Retina (tissue), 1 donor: ENCODE data around the gene GAB1.

Experiments
- DNase-seq: peaks from one replicate; pipeline ENCODE4 v3.0.0-alpha.2; 2016

GAB1 gene

DNA sequence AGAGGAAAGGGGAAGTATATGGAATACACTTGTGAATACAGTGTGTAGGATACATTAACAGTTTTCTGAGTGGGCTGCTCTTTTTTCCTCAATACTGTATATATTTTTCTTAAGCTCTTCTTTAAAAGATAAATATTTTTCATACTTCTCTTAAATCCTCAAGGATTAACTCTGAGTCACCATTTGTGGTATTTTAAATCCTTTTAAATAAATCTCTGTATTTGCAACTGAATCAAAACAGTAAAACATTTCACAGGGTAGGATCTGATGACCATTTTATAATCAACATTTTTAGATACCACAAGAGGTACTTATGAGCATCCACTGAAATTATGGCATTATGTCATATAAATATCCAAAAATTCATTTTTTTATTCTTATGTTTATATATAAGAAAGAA, 87.6 kb downstream of the GAB1 start:
- DNase-seq: no peak

DNA sequence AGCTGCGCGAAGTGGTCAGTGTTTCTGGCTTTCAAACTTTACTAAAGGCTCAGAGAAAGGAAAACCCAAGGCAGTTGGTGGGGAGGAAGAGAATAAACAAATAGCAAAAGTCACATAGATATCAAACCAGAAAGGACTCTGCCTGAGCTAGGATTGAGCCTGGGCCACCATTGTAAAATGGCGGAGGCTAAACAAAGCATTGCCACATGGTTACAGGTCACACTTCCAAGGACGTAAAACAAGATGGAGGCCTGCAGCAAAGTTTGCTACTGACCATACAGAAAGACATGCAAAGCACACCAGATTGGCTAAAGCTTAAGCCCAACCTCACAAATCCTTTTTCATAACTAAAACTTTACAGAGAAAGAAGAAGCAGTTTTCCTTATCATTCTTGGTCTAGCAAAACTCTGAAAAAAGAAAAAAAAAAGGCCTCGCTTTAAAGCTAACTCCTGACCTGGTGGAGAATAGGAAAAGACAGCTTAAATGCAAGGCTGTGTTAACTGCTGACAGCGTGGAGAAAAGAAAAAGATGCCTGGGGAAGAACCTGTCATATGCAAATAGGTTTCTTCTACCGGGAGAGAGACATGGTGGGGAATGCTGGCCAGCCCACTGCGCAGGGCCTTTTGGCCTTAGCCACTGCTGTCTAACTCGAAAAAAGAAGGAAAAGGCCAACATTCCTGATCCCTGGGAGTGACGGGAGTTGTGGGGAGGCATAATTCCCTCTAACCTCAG, 95.0 kb downstream of the GAB1 start:
- DNase-seq: no peak

DNA sequence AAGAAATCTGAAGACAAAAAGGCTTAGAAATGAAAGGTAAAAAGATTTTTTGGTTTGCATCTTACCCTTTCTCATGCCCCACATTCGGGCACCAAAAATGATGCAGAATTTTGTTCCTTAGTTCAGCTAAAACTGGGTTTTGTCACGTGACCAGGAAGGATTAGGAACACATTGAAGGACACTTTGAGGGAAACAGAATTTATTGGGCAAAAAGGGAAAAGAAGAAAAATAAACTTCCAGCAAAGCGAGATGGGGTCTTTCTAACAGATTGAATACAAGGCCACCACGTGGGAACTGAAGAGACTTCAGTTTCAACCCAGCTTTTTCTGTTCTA, 95.5 kb downstream of the GAB1 start:
- DNase-seq: no peak

DNA sequence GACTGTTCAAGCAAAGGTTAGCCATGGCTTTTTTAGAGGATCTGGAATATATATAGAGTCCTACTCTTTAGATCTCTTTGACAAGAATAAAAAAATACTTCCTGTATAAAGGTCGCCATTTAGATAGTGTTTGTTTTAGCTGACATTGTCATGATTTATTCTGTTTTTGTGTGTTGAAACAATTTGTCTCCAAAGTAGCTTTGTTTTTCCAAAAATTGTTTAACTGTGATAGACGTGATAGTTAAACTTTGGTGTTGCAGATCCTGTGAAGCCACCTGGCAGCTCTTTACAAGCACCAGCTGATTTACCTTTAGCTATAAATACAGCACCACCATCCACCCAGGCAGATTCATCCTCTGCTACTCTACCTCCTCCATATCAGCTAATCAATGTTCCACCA, 96.6 kb downstream of the GAB1 start:
- no peak for DNase-seq

DNA sequence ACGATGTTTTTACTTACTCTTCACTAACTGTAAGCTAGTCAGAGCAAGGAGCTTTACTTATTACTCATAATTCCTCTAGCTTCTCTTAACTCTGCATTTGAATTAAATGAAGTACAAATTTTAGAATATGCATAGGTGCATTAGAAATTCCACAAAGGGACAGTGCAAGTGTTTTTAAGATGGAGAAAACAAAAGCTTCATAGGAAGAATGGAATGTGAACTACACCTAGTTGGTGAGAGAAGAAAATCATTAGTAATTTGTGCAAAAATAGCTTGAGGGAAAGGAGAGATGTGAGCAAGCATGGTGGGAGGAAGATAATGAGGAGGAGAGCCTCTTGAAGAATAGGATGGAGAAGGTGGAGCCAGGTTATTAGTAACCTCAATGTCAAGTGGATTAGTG, 99.3 kb downstream of the GAB1 start:
- no peak for DNase-seq

DNA sequence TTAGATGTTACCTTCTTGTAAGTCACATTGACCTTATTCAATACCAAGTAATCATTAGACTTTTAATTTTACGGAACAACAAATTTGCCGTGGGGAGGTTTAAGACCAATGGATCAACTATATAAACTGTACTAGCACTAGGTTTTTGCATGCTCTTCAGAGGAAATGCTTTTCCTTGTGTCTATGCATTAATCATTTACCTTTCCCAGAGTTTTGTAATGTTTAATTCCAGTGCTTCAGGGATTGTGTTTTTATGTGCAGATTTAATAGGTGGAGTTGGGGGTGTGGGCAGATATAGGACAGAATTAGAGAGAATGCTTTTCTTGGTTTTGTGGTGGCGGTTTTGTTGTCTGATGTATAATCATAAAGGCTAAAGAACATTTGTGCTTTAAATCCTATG, 100.8 kb downstream of the GAB1 start:
- no peak for DNase-seq

DNA sequence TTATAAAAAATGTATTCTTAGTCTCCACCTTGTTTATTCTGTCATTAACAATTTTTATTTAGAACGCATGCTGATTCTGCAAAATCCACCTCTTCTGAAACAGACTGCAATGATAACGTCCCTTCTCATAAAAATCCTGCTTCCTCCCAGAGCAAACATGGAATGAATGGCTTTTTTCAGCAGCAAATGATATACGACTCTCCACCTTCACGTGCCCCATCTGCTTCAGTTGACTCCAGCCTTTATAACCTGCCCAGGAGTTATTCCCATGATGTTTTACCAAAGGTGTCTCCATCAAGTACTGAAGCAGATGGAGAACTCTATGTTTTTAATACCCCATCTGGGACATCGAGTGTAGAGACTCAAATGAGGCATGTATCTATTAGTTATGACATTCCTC, 101.3 kb downstream of the GAB1 start:
- no peak for DNase-seq

DNA sequence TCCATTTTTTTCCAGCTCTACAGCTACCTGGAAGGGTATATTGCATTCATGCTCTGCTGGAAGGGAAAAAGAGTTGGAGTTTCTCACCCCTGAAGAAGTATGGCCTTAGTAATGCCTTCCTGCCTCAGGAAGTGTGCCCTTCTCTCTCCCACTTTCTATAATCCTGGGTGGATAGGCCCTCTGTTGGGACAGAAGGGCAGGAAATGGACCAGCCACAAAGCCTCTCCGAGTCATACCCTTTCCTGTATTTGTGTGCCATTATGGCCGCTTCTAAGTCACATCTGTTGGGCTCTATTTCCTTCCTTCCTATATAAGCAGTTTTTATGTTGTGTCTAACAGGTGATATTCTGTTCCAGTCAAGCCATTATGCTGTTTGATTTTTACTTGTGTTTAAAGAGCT, 102.0 kb downstream of the GAB1 start:
- DNase-seq: no peak

DNA sequence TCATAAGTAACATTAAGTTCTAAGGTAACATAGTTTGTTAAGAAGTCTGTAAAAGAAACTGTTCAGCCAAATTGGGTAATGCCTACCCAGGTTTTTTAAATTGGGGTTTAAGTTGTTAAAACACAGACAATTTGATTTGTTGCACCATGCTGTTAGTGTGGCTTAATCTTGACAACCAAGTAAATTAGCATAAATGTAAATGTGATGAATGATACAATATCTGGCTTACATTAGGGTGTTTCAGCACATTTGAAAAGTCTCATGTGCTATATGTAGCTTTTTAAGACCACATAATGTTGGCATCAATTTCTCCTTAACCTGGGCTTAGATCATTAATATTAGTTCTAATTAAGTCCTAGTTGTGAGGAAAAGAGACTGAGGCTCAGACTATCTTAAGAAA, 104.4 kb downstream of the GAB1 start:
- no peak for DNase-seq

DNA sequence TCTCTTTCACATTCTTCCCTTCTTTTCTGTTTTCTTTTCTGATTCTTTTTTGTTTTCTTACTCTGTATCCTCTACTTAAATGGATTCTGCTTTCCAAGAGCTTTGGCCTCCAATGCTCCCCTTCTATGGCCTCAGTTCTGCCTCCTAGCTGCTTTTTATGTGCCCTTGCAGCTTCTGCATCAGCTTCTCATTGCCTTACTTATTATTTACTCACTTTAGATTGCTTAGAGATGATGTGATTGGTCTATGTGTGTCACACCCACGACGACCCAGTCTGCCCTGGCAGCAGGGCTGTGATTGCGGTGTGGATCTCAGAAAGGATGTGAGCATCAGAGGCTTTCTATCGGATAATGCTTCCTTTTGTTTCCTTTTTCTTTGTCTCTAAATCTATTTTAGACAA, 105.0 kb downstream of the GAB1 start:
- no peak for DNase-seq

DNA sequence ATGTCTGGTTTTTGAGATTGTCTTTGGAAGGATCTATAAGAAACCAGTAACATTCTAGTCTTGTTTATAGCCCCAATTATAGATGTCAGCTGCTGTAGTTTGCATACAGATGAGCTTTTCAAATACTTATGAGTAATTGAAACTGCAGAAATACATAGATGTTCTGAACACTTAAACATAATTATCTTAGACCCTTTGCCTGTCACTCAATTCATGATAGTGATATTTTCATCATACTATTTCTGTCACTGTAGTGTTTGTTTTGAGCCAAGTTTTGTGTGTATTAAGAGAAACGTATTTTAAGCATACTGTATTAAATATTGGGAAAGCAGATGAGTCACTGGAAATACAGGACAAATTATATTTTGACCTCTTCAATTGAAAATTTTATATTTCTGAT, 107.1 kb downstream of the GAB1 start:
- no peak for DNase-seq

DNA sequence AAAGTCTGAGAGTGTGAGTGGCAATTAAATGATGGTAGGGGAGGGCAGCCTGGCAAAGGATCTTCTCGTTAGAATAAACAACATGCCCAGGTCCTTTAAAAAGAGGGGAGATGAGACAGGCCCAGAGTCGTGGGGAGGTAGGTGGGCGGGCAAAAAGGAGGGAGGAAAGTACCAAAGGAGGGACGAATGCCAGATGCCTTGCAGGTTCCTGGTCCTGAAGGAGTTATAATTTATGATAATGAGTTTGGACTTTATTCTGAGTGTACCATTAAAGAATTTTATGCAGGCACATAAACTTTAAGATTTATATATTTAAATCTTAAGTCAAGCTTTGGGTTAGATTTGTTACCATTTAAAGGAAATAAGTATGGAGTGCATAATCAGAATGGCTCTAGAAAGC, 114.5 kb downstream of the GAB1 start:
- no peak for DNase-seq

DNA sequence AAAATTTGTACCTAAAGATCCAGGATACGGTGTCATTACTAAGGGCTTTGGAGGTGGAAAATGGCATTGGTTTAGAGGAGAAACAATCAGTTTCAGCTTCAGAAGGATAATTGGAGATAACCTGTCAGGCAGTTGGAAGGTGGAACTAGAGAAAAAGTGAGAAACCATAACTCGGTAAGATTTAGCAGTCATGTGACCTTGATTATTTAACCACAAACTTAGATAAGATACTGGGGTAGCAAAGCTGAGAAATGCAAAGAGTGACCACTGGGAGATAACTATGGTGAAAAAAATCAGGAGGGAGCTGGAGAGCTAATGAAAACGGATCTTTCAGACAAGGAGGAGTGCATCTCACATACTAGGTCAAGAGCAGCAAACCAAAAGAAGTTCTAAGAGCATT, 118.5 kb downstream of the GAB1 start:
- no peak for DNase-seq

DNA sequence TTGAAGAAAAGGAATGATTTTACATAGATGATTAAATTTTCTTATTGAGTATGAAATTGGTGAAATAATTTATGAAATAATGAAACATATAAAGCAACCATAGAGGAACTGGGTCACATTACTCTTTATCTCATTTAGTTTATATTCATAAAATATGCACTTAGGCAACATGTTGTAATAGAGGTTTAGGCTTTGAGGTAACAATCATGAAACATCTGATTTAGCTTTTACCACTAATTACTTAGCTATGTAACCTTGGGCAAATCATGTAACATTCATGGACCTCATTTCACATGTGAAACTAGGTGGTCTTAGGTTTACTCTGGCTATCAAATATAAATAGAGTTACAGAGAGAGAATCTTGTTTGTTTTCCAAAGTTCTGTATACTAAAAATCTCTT, 122.3 kb downstream of the GAB1 start:
- DNase-seq: no peak

DNA sequence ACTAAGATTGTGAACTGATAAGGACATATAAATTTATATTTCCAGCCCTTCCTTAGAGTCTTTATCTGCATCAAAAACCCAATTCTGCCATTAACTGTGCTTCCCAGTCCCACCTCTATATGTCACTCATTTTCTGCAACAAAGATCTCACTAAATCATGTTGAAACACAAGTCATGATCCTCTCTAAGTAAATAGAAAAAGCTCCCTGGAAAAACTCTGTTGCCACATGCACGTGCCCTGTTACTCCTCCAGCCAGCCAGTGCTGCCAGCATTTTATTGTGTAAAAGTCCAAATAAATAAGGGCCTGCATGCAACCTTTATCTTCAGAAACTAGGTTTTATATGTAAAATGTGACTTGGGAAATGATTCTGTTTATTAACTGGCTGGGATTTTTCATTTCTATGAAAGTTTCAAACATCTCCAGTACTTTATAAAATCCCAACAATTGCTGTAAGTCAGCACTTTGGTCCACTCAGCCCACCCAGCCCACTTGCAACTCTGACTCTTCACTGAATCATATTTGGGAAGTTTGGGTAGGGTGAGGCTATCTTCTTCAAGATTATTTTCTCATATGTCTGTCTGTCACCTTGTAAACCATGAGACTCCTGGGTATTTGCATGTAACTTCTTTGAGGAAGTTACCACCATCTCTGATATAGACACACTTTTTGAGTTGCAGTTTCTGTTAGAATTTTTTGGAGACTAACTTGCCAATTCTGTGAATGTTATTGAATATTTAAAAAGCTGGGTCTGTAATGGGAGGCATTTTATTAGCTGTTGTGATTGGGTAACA, 136.9 kb downstream of the GAB1 start:
- no peak for DNase-seq

DNA sequence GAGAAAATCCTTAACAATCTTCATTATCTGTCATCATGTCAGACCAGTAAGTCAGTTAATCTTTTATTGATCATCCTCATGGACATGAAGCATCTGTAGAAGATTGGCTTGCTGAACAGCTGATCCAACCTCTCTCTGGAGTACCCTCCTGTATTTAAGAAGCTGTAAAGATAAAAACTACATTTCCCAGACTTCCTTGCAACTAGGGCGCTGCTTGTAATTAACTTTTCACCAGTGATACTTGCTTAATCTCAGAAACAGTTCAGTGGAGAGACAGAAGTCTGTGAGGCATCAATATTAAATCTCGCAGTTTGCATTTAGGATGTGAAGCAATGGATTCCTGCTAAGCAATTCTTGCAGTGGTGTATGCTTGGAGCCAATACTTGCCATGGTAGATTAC, 140.8 kb downstream of the GAB1 start:
- no peak for DNase-seq

DNA sequence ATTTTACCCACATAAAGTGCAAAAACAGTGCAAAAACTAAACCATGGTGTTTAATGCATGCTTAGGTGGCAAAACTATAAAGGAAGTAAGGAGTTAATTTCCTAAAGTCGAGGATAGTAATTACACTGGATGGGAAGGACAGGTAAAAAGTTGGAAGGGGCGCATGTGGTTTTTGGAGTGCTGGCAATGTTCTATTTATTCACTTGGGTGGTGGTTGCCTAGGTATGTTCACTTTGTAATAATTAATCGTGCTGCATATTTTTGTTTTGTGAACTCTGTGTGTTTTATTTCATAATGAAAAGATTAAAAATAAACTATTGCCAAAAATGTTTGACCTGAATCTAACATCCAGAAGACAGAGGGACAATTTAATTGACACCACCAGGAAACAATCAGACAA, 144.7 kb downstream of the GAB1 start:
- DNase-seq: no peak

DNA sequence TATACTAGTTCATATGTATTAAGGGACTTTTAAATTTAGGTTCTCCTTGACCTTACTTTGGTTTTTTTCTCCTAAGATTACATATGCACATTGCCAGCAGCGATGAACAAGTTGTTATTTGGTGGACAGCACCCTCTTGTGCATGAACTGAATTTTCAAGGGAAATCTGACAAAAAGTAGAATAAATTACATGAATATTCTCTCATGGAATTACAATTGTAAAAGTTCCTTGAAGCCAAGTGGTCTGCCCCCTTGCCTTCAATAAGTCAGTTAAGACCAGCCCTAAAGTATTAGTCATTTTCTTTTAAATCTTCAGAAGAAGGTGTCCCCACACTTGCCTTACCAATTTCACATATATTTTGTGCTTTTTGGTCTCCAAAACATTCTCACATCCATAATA, 146.2 kb downstream of the GAB1 start:
- no peak for DNase-seq

DNA sequence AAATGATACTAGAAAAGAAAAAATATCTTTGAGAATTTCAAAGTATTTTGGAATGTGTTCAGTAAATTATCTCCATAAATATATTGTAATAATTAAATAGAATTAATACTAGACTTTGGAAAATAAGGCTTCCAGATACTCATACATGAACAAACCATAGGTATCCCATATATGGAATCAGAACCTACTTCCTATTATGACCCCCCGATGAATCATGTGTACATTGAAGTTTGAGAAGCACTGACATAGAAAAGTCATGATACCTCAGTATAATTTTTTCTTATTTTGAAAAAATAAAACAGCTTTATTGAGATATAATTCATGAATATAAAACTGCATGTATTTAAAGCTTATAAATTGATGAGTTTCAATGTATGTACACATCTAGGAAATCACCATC, 149.6 kb downstream of the GAB1 start:
- no peak for DNase-seq

DNA sequence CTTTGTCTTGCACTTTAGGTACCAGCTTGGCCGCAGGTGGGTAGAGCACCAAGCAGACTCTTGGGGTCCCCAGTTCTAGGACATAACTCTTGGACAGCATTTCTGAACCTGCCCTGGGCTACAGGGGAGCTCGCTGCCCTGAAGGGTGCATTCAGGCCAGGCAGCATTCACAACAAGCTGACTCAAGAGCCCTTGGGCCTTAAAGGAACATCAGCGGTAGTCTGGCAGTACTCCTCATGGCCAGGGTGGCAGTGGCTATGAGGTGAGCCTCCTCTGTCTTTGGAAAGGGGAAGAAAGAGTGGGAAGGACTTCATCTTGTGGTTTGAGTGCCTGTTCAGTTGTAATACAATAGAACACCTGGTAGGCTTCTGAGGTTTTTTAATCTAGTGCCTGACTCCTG, 152.0 kb downstream of the GAB1 start:
- no peak for DNase-seq

DNA sequence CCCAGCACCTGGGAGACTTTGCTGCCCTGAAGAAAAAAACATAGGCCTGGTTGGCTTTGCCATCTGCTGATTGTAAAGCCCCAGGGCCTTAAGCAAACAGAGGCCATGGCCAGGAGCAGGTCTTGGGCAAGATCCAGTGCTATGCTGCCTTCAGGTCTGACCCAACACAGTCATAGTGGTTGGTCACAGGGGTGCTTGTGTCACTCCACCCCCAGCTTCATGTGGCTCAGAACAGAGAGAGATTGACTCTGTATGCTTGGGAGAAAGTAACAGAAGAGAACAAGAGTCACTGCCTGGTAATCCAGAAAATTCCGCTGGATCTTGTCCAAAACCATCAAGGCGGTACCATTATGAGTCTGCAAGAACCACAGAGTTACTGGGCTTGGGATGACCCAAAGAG, 152.4 kb downstream of the GAB1 start:
- no peak for DNase-seq

DNA sequence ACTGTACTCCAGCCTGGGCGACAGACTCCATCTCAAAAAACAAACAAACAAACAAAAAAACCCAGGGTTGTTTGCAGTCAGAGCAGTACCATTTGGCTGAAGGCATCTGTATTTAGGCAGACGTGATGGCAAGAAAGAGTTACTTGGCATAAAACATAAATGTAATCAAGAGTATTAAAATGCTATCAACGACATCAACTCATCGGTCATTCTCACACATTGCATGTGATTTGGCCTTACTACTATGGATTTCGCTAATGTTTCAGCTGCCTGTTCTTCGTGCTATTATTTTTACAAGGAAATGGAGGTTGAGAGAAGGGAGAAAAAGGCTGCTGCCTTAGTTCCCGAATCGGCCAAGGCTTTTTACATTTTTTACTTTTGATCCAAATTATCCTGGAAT, 161.3 kb downstream of the GAB1 start:
- no peak for DNase-seq

DNA sequence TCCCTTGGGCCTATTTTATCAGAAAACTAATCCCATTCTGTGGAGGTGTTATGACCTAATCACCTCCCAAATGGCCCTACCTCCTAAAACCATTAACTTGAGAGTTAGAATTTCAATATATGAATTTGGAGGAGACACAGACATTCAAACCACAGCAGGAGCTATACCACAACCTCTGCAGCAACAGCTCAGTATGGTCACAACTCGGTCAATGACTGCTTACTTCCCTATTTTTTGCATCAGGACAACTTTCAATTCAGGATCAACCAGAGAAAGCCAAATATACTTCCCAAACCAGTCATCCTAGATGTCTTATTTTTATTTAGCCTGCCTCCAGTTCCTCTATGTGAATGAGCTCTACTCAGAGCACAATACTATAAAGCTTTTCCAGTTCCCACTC, 165.6 kb downstream of the GAB1 start:
- no peak for DNase-seq

DNA sequence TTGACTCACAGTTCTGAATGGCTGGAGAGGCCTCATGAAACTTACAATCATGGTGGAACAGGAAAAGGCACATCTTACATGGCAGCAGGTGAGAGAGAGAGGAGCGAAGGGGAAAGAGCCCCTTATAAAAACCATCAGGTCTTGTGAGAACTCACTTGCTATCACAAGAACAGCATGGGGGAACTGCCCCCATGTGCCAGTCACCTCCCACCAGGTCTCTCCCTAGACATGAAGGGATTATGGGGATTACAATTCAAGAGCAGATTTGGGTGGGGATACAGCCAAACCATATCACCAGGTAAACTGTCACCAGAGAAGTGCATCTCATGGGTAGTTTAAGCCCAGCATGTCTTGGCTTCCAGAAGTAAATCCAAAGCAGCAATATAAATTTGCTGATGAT, 169.4 kb downstream of the GAB1 start:
- no peak for DNase-seq

DNA sequence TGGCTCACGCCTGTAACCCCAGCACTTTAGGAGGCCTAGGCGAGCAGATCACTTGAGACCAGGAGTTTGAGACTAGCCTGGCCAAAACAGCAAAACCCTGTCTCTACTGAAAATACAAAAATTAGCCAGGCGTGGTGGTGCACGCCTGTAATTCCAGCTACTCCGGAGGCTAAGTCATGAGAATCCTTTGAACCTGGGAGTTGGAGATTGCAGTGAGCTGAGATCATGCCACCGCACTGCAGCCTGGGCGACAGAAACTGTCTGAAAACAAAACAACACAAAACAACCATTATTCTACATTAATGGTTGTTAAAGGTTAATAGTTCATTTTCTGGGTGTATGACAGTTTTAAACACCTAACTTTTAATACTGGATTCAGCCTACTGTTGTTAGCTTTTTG, 175.2 kb downstream of the GAB1 start:
- no peak for DNase-seq
